ENCODE data around the gene RAPGEF5. TPM values are rescaled to one million over a fixed set of nuclear protein-coding genes. Genes with fewer than 3 reads are reported as not detected.

Gene RAPGEF5
- total RNA-seq, 2 donors from 2014 or later: 7.4 to 29.8 TPM

GRCh38 chr7:22395222-22395621 lies 38.3 kb upstream of the RAPGEF5 start:
- 72% methylated on average over 6 of the region's 6 CpGs for WGBS
- Histone ChIP-seq H3K36me3 (no peaks in the 10 kb centered on the region), H3K27ac (no peak overlapping the region), H3K27me3 (replicated peaks; ENCODE audit: insufficient read depth) (no peaks in the 10 kb centered on the region), H3K9me3 (no peaks in the 10 kb centered on the region), H3K4me1 (replicated peaks) (no peaks in the 10 kb centered on the region), H3K4me3 (no peak overlapping the region)
- TF ChIP-seq, protein P1, sequence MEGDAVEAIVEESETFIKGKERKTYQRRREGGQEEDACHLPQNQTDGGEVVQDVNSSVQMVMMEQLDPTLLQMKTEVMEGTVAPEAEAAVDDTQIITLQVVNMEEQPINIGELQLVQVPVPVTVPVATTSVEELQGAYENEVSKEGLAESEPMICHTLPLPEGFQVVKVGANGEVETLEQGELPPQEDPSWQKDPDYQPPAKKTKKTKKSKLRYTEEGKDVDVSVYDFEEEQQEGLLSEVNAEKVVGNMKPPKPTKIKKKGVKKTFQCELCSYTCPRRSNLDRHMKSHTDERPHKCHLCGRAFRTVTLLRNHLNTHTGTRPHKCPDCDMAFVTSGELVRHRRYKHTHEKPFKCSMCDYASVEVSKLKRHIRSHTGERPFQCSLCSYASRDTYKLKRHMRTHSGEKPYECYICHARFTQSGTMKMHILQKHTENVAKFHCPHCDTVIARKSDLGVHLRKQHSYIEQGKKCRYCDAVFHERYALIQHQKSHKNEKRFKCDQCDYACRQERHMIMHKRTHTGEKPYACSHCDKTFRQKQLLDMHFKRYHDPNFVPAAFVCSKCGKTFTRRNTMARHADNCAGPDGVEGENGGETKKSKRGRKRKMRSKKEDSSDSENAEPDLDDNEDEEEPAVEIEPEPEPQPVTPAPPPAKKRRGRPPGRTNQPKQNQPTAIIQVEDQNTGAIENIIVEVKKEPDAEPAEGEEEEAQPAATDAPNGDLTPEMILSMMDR (IDR thresholded peaks at IDR 0.05): no peak
- TF ChIP-seq POLR2A (IDR thresholded peaks at IDR 0.05) (no peak), POLR2AphosphoS5 (IDR thresholded peaks at IDR 0.05) (no peak)
- intact Hi-C loops (cut with DNase I): no loop called here
- DNase-seq (ENCODE audit: low spot score): no peak

DNA sequence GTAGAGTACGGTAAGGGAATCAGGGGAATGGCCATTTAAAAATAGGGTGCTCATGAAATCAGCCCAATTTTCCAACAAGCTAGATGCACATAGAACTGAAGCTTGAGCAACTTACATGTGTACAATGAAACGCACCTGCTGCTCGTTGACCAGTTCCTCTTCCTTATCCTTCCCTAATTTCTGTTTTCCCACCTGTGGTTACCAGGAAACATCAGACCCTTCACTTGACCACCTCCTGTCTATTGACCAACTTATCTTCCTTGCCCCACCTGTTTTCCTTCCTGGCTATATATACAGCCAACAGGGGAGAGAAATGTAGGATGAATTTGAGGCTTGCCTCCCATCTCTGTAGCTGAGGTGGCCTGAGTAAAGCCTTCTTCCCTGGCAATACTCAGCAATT lies 37.8 kb upstream of the RAPGEF5 start:
- H3K36me3 ChIP-seq: no peaks in the 10 kb centered on the region

DNA sequence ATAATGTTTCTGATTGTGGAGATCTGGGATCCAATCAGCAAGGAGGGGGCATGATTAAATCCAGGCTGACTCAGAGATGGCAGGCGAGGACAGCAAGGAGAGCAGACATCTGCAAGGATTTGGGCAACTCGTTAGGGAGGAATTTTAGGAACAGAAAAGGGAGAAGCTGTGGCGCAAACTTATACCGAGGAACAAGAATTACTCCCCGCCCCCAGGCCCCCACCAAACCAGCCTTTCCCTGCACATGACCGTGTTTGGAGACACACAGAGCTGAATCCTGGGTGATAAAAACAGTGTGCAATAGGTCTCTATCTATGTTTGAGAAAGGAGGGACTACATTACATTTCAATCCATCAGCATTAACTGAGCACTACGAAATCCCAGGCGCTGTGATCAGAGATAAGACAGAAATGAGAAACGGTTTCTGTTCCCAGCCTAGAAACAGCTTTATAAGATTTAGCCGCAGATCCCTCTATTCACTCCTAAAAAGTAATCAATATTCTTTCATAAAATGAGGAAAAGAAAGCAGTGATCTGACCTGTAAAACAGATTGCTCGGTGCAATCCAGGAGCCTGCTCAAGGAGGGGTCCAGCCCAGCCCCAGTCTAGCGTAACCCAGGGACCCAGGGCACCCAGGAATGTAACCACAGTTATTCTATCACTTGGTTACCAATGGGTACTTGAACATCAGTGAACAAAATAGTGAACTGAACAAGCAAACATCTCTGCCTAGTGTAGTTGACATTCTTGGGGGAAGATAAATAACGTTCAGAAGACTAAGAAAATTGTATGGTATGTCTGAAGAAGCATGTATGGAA lies 37.2 kb upstream of the RAPGEF5 start:
- H3K36me3 ChIP-seq: no peaks in the 10 kb centered on the region
- H3K4me1 ChIP-seq (replicated peaks): no peaks in the 10 kb centered on the region
- WGBS: 65% methylated on average over 13 of the region's 13 CpGs
- H3K27ac ChIP-seq: no peak overlapping the region
- intact Hi-C loops (cut with DNase I): no loop called here
- TF ChIP-seq POLR2A (IDR thresholded peaks at IDR 0.05) (no peak), POLR2AphosphoS5 (IDR thresholded peaks at IDR 0.05) (no peak)
- TF ChIP-seq, protein P1 (IDR thresholded peaks at IDR 0.05): no peak
- H3K27me3 ChIP-seq (replicated peaks; ENCODE audit: insufficient read depth): no peaks in the 10 kb centered on the region
- H3K9me3 ChIP-seq: no peaks in the 10 kb centered on the region
- no peak for DNase-seq (ENCODE audit: low spot score)
- H3K4me3 ChIP-seq: no peak overlapping the region

More for the DNA sequence above, 37.8 kb upstream of the RAPGEF5 start:
- no peaks in the 10 kb centered on the region for H3K4me1 ChIP-seq (replicated peaks)
- no peak overlapping the region for H3K4me3 ChIP-seq
- no peak for DNase-seq (ENCODE audit: low spot score)
- 90% methylated on average over 3 of the region's 3 CpGs for WGBS
- no peaks in the 10 kb centered on the region for H3K27me3 ChIP-seq (replicated peaks; ENCODE audit: insufficient read depth)
- no peaks in the 10 kb centered on the region for H3K9me3 ChIP-seq
- intact Hi-C loops (cut with DNase I): no loop called here
- TF ChIP-seq POLR2A (IDR thresholded peaks at IDR 0.05): no peak
- TF ChIP-seq, protein P1 (IDR thresholded peaks at IDR 0.05): no peak
- H3K27ac ChIP-seq: no peak overlapping the region

DNA sequence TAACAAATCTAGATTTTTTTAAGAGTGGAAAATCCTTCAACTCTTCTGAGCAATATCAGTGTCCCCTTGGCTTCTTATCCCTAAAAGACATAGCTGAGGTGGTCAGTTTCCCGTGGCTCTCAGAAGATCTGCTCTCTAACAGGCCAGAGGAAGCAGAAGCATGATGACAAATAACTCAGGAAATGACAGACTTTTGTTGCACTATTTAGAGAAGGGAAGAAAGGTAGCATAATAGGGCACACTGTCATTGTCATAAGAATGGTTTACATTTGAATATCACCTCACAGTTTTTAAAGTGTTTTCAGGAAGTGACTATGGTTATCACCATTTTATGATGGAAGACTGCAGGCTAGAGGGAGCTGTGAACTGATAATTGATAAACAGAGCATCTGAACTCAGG lies 33.6 kb upstream of the RAPGEF5 start:
- Histone ChIP-seq H3K36me3 (no peaks in the 10 kb centered on the region), H3K9me3 (no peaks in the 10 kb centered on the region)
- WGBS: 63% methylated on average over 1 of the region's 1 CpG

More for the DNA sequence above, 33.6 kb upstream of the RAPGEF5 start:
- TF ChIP-seq POLR2AphosphoS5 (IDR thresholded peaks at IDR 0.05): no peak
- TF ChIP-seq POLR2A (IDR thresholded peaks at IDR 0.05): no peak
- TF ChIP-seq, protein P1 (IDR thresholded peaks at IDR 0.05): no peak
- H3K4me1 ChIP-seq (replicated peaks): no peaks in the 10 kb centered on the region
- H3K4me3 ChIP-seq: no peak overlapping the region
- no peaks in the 10 kb centered on the region for H3K27me3 ChIP-seq (replicated peaks; ENCODE audit: insufficient read depth)
- H3K27ac ChIP-seq: no peak overlapping the region
- intact Hi-C loops (cut with DNase I): no loop called here
- no peak for DNase-seq (ENCODE audit: low spot score)
